ENCODE measurements around the gene TLR6.

TLR6 gene

GRCh38 chr4:38785901-38786402 lies 70.7 kb downstream of the TLR6 start:
- H3K27ac ChIP-seq: no peak overlapping the region

GRCh38 chr4:38785041-38785790 lies 71.4 kb downstream of the TLR6 start:
- TF ChIP-seq ZFX (IDR thresholded peaks at IDR 0.05) (no peak), CTCF (conservative IDR thresholded peaks at IDR 0.05) (no peak)
- no peak overlapping the region for H3K27ac ChIP-seq

More at GRCh38 chr4:38785901-38786402, 70.7 kb downstream of the TLR6 start:
- TF ChIP-seq ZFX (IDR thresholded peaks at IDR 0.05): no peak
- TF ChIP-seq CTCF (conservative IDR thresholded peaks at IDR 0.05): no peak

GRCh38 chr4:38784141-38784540 lies 72.5 kb downstream of the TLR6 start:
- no peak overlapping the region for H3K27ac ChIP-seq
- TF ChIP-seq ZFX (IDR thresholded peaks at IDR 0.05): no peak
- no peak for TF ChIP-seq CTCF (conservative IDR thresholded peaks at IDR 0.05)

DNA sequence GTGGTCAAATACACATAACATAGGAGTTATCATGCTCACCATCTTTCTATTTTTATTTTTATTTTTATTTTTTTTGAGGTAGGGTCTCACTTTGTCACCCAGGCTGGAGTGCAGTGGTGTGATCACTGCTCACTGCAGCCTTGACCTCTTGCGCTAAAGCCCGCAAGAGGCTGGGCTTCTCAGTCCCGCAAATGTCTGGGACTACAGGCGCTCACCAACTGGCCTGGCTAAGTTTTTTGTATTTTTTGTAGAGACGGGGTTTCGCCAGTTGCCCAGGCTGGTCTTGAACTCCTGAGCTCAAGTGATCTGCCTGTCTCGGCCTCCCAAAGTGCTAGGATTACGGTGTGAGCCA lies 73.5 kb downstream of the TLR6 start:
- peak; percentile 41 for TF ChIP-seq CTCF (conservative IDR thresholded peaks at IDR 0.05)
- no peak for TF ChIP-seq ZFX (IDR thresholded peaks at IDR 0.05)

GRCh38 chr4:38782452-38783108 lies 74.0 kb downstream of the TLR6 start, which contains the start of gene TLR10:
Gene TLR10 (minus strand): TSS chr4:38782990. CDS start chr4:38775590, 7,400 bp downstream.
- no peak within 1 kb of the TSS for H3K27ac ChIP-seq
- no peak for TF ChIP-seq ZFX (IDR thresholded peaks at IDR 0.05)
- TF ChIP-seq CTCF (conservative IDR thresholded peaks at IDR 0.05): peak; percentile 79

More for the DNA sequence above, 73.5 kb downstream of the TLR6 start:
- no peak overlapping the region for H3K27ac ChIP-seq

GRCh38 chr4:38781854-38782261 lies 74.8 kb downstream of the TLR6 start:
- TF ChIP-seq ZFX (IDR thresholded peaks at IDR 0.05): no peak
- no peak for TF ChIP-seq CTCF (conservative IDR thresholded peaks at IDR 0.05)
- H3K27ac ChIP-seq: no peak overlapping the region

DNA sequence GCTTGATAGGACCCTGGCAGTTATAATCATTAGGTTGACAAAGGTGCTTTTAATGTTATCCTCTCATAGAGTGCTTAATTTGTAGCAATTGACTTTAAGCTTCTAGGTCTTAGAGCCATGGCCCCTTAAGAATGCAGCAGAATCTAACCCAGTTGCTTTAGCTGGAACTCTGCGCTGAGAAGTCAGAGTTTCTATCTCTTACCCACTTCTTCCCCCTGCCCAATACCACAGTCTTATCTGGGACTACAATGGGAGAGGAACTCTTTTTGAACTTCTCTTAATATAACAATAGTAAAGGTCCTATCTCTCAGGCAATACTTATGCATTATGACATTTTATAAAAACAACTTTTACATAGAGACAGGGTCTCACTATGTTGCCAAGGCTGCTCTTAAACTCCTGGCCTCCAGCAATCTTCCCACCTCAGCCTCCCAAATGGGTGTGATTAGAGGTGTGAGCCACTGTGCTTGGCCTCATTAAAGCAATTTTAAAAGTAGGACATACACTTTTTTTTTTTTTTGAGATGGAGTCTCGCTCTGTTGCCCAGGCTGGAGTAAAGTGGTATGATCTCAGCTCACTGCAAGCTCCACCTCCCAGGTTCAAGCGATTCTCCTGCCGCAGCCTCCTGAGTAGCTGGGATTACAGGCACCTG lies 75.7 kb downstream of the TLR6 start:
- H3K27ac ChIP-seq: no peak overlapping the region
- TF ChIP-seq CTCF (conservative IDR thresholded peaks at IDR 0.05): no peak
- no peak for TF ChIP-seq ZFX (IDR thresholded peaks at IDR 0.05)

Data from C4-2B (cell line).